Lung (tissue), 12 donors: ENCODE results near the gene FNDC7. TPM values are rescaled to one million over a fixed set of nuclear protein-coding genes. Genes with fewer than 3 reads are reported as not detected.

Experiments used
- ATAC-seq: fragments of 200-7000 bp; cut with Tn5 transposase; one replicate; pipeline ENCODE4 v1.9.1; 2020; ENCODE audit warnings: moderate number of reproducible peaks; ENCODE audit not compliant: insufficient read depth, low FRiP score
- DNase-seq, 3 donors: peaks; one replicate each; pipeline ENCODE4 v3.0.0-alpha.2; 2013 to 2017
- H3K27ac ChIP-seq, 2 donors: one replicate each; pipeline ENCODE4 v1.5.1; 2013; ENCODE audit warnings: mild to moderate bottlenecking in 2 of 2, moderate library complexity in 2 of 2, control low read depth in 1 of 2, inconsistent platforms in 1 of 2, low read depth in 1 of 2, low read length in 1 of 2
- H3K27me3 ChIP-seq, 3 donors: one replicate each; pipeline ENCODE4 v1.5.1; 2013; ENCODE audit warnings: low read length in 2 of 3; ENCODE audit not compliant: control insufficient read depth in 3 of 3, insufficient read depth in 3 of 3
- H3K36me3 ChIP-seq, 4 donors: one replicate each; pipeline ENCODE4 v1.5.1; 2013; ENCODE audit warnings: low read length in 4 of 4, mild to moderate bottlenecking in 1 of 4, moderate library complexity in 1 of 4; ENCODE audit not compliant: control insufficient read depth in 4 of 4, insufficient read depth in 4 of 4
- H3K4me1 ChIP-seq, 5 donors: one replicate each; pipeline ENCODE4 v1.5.1; 2013; ENCODE audit warnings: low read length in 5 of 5, mild to moderate bottlenecking in 2 of 5, moderate library complexity in 1 of 5; ENCODE audit not compliant: control insufficient read depth in 5 of 5, insufficient read depth in 5 of 5
- H3K4me3 ChIP-seq: one replicate; pipeline ENCODE4 v1.5.1; 2013; ENCODE audit warnings: mild to moderate bottlenecking, control low read depth, moderate library complexity
- H3K9ac ChIP-seq, 2 donors: one replicate each; pipeline ENCODE4 v1.5.1; 2013; ENCODE audit warnings: low read length in 2 of 2, control low read depth in 1 of 2; ENCODE audit not compliant: insufficient read depth in 1 of 2
- H3K9me3 ChIP-seq, 4 donors: one replicate each; pipeline ENCODE4 v1.5.1; 2013; ENCODE audit warnings: low read length in 3 of 4, mild to moderate bottlenecking in 1 of 4, moderate library complexity in 1 of 4; ENCODE audit not compliant: control insufficient read depth in 4 of 4, insufficient read depth in 3 of 4
- CTCF ChIP-seq: IDR thresholded peaks from 2 replicates; pipeline ENCODE4 v1.5.1; 2012; ENCODE audit warnings: mild to moderate bottlenecking; ENCODE audit errors: control extremely low read depth, extremely low read depth
- WGBS, 2 donors: extraction: QIAGEN DNeasy Blood & Tissue Kit; methylation state at CpG; one replicate each; pipeline ENCODE4 v1.1.7; 2013; 5-methylcytosine and 5-hydroxymethylcytosine counted together
- polyA plus RNA-seq, 2 donors: library from polyadenylated mRNA; stranded (reverse); fragments of 200-250 nt; gene quantifications; one replicate each; pipeline ENCODE4 v1.2.1, GENCODE V29; 2013
- total RNA-seq, 2 donors: library from RNA; depleted of rRNA in 1 of 2; stranded (reverse); fragments of >200 nt in 1 of 2; gene quantifications; one replicate each; pipeline ENCODE4 v1.2.1, GENCODE V29; 2014 to 2021
- donor health status: control.
- donor health status: control.
- donor health status: Bipolar disorder and iron deficiency.
- donor health status: healthy.
- donor health status: DM: yes; HTN: yes; CAD: no.

FNDC7 gene
- total and polyA plus RNA-seq, 4 donors, result 0.01 to 0.06 (median 0.06) TPM; not detected in 1

GRCh38 chr1:108708691-108709660 lies 3.7 kb upstream of the FNDC7 start:
- no peak overlapping the region for H3K27ac ChIP-seq
- WGBS, 2 donors, result 68 to 75% methylated on average over 7 of the region's 7 CpGs
- no peaks in the 10 kb centered on the region for H3K27me3 ChIP-seq
- TF ChIP-seq CTCF, result no peak
- DNase-seq (no peak), ATAC-seq (no peak)
- H3K4me1 ChIP-seq, result peaks cover 0 to 3% (median 0%) of the 10 kb centered on the region in 5 donors
- H3K9ac ChIP-seq, result no peak overlapping the region
- H3K9me3 ChIP-seq, result no peaks in the 10 kb centered on the region
- no peaks in the 10 kb centered on the region for H3K36me3 ChIP-seq
- H3K4me3 ChIP-seq, result no peak overlapping the region

GRCh38 chr1:108715932-108716331 lies 3.2 kb downstream of the FNDC7 start:
- 83 to 93% methylated on average over 5 of the region's 5 CpGs for WGBS, 2 donors
- no peak overlapping the region for H3K27ac ChIP-seq
- no peaks in the 10 kb centered on the region for H3K27me3 ChIP-seq
- no peaks in the 10 kb centered on the region for H3K36me3 ChIP-seq
- ATAC-seq (no peak), DNase-seq (no peak)
- TF ChIP-seq CTCF, result no peak
- no peak overlapping the region for H3K9ac ChIP-seq
- peaks cover 0 to 7% (median 0%) of the 10 kb centered on the region in 5 donors for H3K4me1 ChIP-seq
- H3K9me3 ChIP-seq, result no peaks in the 10 kb centered on the region
- H3K4me3 ChIP-seq, result no peak overlapping the region

GRCh38 chr1:108716437-108717230 lies 3.9 kb downstream of the FNDC7 start:
- 88 to 92% methylated on average over 2 of the region's 2 CpGs for WGBS, 2 donors
- Histone ChIP-seq H3K9ac (no peak overlapping the region), H3K36me3 (no peaks in the 10 kb centered on the region), H3K9me3 (no peaks in the 10 kb centered on the region), H3K4me1 (peaks cover 0 to 10% (median 0%) of the 10 kb centered on the region in 5 donors), H3K4me3 (no peak overlapping the region), H3K27me3 (no peaks in the 10 kb centered on the region), H3K27ac (no peak overlapping the region)
- no peak for TF ChIP-seq CTCF
- ATAC-seq (no peak), DNase-seq (no peak)
